Activated CD8-positive, alpha-beta T cell treated with anti-CD3 and anti-CD28 coated beads, Interleukin-2, amount 10 ng/mL, durations not matched to agents 7 days and 5 days (primary cell): Measurements from ENCODE around the gene ACTA1. TPM values are rescaled to one million over a fixed set of nuclear protein-coding genes. Genes with fewer than 3 reads are reported as not detected.
"Not testable (repeated sequence)": the region's sequence is repeated elsewhere in the genome, so short reads cannot be mapped to it uniquely, and the experiment has no call there.

Experiments
- ATAC-seq: fragments of 150-1000 bp; cut with Tn5 transposase; one replicate; pipeline ENCODE4 v1.10.0; 2021; ENCODE audit warnings: moderate library complexity
- CTCF ChIA-PET: fragments of 350-600 bp; sonication (Branson Sonifier 250); formaldehyde crosslinking; loops from one replicate; lab custom pipeline; 2021; ENCODE audit warnings: antibody characterized with exemption; lab: Charles Lee
- POLR2A ChIA-PET: fragments of 350-600 bp; sonication (Branson Sonifier 250); formaldehyde crosslinking; loops from one replicate; lab custom pipeline; 2021; ENCODE audit warnings: antibody characterized with exemption; lab: Charles Lee
- DNase-seq: peaks from one replicate; pipeline ENCODE4 v3.0.0-alpha.2; 2020
- H3K27ac Mint-ChIP-seq: one replicate; pipeline ENCODE4 v1.8.0; 2021; ENCODE audit warnings: mild to moderate bottlenecking, mixed read lengths
- H3K27me3 Mint-ChIP-seq: one replicate; pipeline ENCODE4 v1.8.0; 2021; ENCODE audit warnings: low read depth, mixed read lengths
- H3K36me3 Mint-ChIP-seq: one replicate; pipeline ENCODE4 v1.8.0; 2021; ENCODE audit warnings: low read depth, mixed read lengths
- H3K4me1 Mint-ChIP-seq: one replicate; pipeline ENCODE4 v1.8.0; 2021; ENCODE audit warnings: low read depth, mixed read lengths
- H3K4me3 Mint-ChIP-seq: one replicate; pipeline ENCODE4 v1.8.0; 2021; ENCODE audit warnings: mild to moderate bottlenecking, mixed read lengths
- H3K9me3 Mint-ChIP-seq: one replicate; pipeline ENCODE4 v1.8.0; 2022; ENCODE audit warnings: mixed read lengths; ENCODE audit not compliant: insufficient read depth
- total RNA-seq, 2 experiments: library from RNA; stranded (reverse); gene quantifications; one replicate each; pipeline ENCODE4 v1.2.3, GENCODE V29; 2021

The ACTA1 gene
- total RNA-seq: not detected

- Mint-ChIP-seq H3K4me1 (peaks cover 30% of the 10 kb centered on the region), H3K27ac (no peak within 1 kb of the TSS), H3K4me3 (no peak within 1 kb of the TSS), H3K9me3 (no peaks in the 10 kb centered on the region), H3K27me3 (peaks cover 63% of the 10 kb centered on the region), H3K36me3 (peaks cover 10% of the 10 kb centered on the region)
- ChIA-PET POLR2A (no interaction called here), CTCF (no interaction called here)
- no peak for DNase-seq
- no peak for ATAC-seq
These were observed at the start of gene ACTA1 for GRCh38 chr1:229434005-229434640. Gene ACTA1 (minus strand): TSS chr1:229434094. CDS start chr1:229433115, 979 bp downstream.

DNA sequence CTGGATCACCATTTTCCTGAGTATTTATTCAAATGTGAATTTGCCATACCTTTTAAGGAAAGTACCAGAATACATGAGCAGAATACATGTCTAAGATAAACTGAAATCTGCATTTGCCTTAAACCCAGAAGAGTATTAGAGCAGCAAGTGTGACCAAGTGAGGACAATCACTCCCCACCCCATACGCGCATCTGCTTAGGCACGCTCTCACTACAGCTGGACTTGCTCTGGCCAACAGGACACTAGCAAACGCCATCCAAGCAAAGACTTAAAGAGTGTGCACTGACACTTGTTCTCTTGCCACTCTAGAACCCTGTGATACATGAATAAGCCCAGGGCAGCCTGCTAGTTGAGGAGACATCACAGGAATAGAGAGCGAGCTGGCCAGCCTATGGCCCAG, 48.6 kb upstream of the ACTA1 start:
- DNase-seq (no peak), ATAC-seq (no peak)
- ChIA-PET CTCF (interaction anchor here (0.7 to 11.2 kb wide), 26 partner anchors 9 to 353 kb away, joined by 3 to 164 read pairs (median 4); partner anchors contain the start of gene NUP133), POLR2A (interaction anchor here (2.3 kb wide), 1 partner anchor 25 kb away, joined by 6 read pairs; the partner anchor contains the start of gene NUP133)
- Mint-ChIP-seq H3K4me1 (peaks cover 9% of the 10 kb centered on the region), H3K36me3 (peaks cover 52% of the 10 kb centered on the region), H3K4me3 (no peak overlapping the region), H3K27ac (no peak overlapping the region), H3K27me3 (no peaks in the 10 kb centered on the region), H3K9me3 (no peaks in the 10 kb centered on the region)

GRCh38 chr1:229480495-229480894, 46.6 kb upstream of the ACTA1 start:
- no peak overlapping the region for H3K27ac Mint-ChIP-seq
- peaks cover 42% of the 10 kb centered on the region for H3K36me3 Mint-ChIP-seq
- DNase-seq (no peak), ATAC-seq (no peak)
- H3K4me3 Mint-ChIP-seq: no peak overlapping the region
- H3K4me1 Mint-ChIP-seq: peaks cover 9% of the 10 kb centered on the region
- no peaks in the 10 kb centered on the region for H3K27me3 Mint-ChIP-seq
- CTCF ChIA-PET: interaction anchor here (11.2 kb wide), 1 partner anchor 223 kb away, joined by 164 read pairs; no protein-coding TSS in a partner anchor
- POLR2A ChIA-PET: interaction anchor here (0.6 kb wide), 1 partner anchor 17 kb away, joined by 3 read pairs; no protein-coding TSS in a partner anchor
- H3K9me3 Mint-ChIP-seq: no peaks in the 10 kb centered on the region

- no peak overlapping the region for H3K4me3 Mint-ChIP-seq
- ChIA-PET POLR2A (interaction anchor here (0.6 kb wide), 1 partner anchor 17 kb away, joined by 3 read pairs; no protein-coding TSS in a partner anchor), CTCF (interaction anchor here (11.2 kb wide), 1 partner anchor 223 kb away, joined by 164 read pairs; no protein-coding TSS in a partner anchor)
- H3K4me1 Mint-ChIP-seq: peaks cover 9% of the 10 kb centered on the region
- no peaks in the 10 kb centered on the region for H3K9me3 Mint-ChIP-seq
- H3K27me3 Mint-ChIP-seq: no peaks in the 10 kb centered on the region
- DNase-seq (no peak), ATAC-seq (no peak)
- H3K27ac Mint-ChIP-seq: peak overlapping the region; percentile 4
- peaks cover 41% of the 10 kb centered on the region for H3K36me3 Mint-ChIP-seq
These were observed 45.9 kb upstream of the ACTA1 start for GRCh38 chr1:229479660-229480399.

GRCh38 chr1:229478852-229479251, 45.0 kb upstream of the ACTA1 start:
- ATAC-seq (no peak), DNase-seq (no peak)
- Mint-ChIP-seq H3K4me3 (no peak overlapping the region), H3K36me3 (peaks cover 45% of the 10 kb centered on the region), H3K9me3 (no peaks in the 10 kb centered on the region), H3K4me1 (peaks cover 9% of the 10 kb centered on the region), H3K27me3 (no peaks in the 10 kb centered on the region), H3K27ac (no peak overlapping the region)
- ChIA-PET CTCF (interaction anchor here (11.2 kb wide), 1 partner anchor 222 kb away, joined by 164 read pairs; no protein-coding TSS in a partner anchor), POLR2A (no interaction called here)

DNA sequence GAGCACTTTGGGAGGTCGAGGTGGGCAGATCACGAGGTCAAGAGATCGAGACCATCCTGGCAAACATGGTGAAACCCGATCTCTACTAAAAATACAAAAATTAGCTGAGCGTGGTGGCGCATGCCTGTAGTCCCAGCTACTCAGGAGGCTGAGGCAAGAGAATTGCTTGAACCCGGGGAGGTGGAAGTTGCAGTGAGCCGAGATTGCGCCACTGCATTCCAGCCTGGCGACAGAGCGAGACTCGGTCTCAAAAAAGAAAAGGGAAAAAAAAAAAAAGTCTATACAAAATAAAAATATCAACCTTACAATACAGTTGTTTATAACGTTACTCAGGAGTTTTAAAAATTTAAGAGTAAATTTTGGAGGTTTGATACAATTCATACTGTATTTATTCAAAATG, 42.0 kb upstream of the ACTA1 start:
- POLR2A ChIA-PET, DNase-seq, H3K27me3 Mint-ChIP-seq, H3K27ac Mint-ChIP-seq, ATAC-seq, H3K9me3 Mint-ChIP-seq, H3K4me1 Mint-ChIP-seq, H3K4me3 Mint-ChIP-seq: not testable (repeated sequence)
- peaks cover 40% of the 10 kb centered on the region for H3K36me3 Mint-ChIP-seq
- CTCF ChIA-PET: interaction anchor here (0.8 to 3.0 kb wide), 2 partner anchors 28 to 217 kb away, joined by 3 to 10 read pairs; no protein-coding TSS in a partner anchor

DNA sequence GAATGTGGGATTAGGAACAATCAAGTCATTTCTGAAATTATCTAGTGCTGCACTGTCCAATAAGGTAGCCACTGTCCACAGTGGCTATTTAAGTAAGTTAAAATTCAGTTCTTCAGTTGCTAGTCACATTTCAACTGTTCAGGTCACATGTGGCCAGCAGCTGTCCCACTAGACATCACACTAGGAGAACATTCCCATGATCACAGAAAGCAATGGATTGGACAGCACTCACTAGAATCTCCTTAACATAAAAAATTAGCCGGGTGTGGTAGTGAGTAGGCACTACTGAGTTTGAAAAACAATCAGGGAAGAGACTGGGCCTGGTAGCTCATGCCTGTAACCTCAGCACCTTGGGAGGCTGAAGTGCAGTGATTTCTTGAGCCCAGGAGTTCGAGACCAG, 40.6 kb upstream of the ACTA1 start:
- H3K27me3 Mint-ChIP-seq: no peaks in the 10 kb centered on the region
- ChIA-PET POLR2A (no interaction called here), CTCF (no interaction called here)
- peaks cover 42% of the 10 kb centered on the region for H3K36me3 Mint-ChIP-seq
- no peak overlapping the region for H3K4me3 Mint-ChIP-seq
- no peaks in the 10 kb centered on the region for H3K9me3 Mint-ChIP-seq
- ATAC-seq: no peak
- H3K27ac Mint-ChIP-seq: no peak overlapping the region
- DNase-seq: no peak
- peaks cover 2% of the 10 kb centered on the region for H3K4me1 Mint-ChIP-seq

DNA sequence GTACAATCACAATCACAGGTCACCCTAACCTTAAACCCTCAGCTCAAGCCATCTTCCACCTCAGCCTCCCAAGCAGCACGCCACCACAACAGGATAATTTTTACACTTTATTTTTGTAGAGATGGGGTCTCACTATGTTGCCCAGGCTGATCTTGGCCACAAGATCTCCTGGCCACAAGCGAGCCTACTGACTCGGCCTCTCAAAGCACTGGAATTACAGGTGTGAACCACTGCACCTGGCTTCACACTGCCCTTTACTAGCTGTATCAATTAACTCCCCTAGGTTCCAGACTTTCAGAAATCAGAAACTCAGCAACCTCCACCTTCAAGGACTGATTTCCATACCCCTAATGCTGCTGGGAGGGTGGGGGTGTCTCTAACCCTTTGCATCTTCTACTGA, 37.3 kb upstream of the ACTA1 start:
- Mint-ChIP-seq H3K27me3 (no peaks in the 10 kb centered on the region), H3K4me1 (no peaks in the 10 kb centered on the region), H3K4me3 (no peak overlapping the region), H3K9me3 (no peaks in the 10 kb centered on the region), H3K27ac (no peak overlapping the region), H3K36me3 (peaks cover 50% of the 10 kb centered on the region)
- POLR2A ChIA-PET: no interaction called here
- CTCF ChIA-PET: interaction anchor here (0.8 kb wide), 1 partner anchor 213 kb away, joined by 3 read pairs; no protein-coding TSS in a partner anchor
- ATAC-seq (no peak), DNase-seq (no peak)

GRCh38 chr1:229470406-229471043, 36.6 kb upstream of the ACTA1 start:
- ChIA-PET POLR2A (no interaction called here), CTCF (interaction anchor here (0.8 kb wide), 1 partner anchor 212 kb away, joined by 3 read pairs; no protein-coding TSS in a partner anchor)
- Mint-ChIP-seq H3K9me3 (no peaks in the 10 kb centered on the region), H3K36me3 (peaks cover 53% of the 10 kb centered on the region), H3K4me3 (no peak overlapping the region), H3K27me3 (no peaks in the 10 kb centered on the region), H3K27ac (no peak overlapping the region), H3K4me1 (no peaks in the 10 kb centered on the region)
- DNase-seq (no peak), ATAC-seq (no peak)

- no peaks in the 10 kb centered on the region for H3K9me3 Mint-ChIP-seq
- H3K27ac Mint-ChIP-seq: no peak overlapping the region
- ChIA-PET POLR2A (no interaction called here), CTCF (interaction anchor here (2.8 to 3.2 kb wide), 2 partner anchors 15 to 208 kb away, joined by 13 to 16 read pairs; no protein-coding TSS in a partner anchor)
- H3K4me1 Mint-ChIP-seq: no peaks in the 10 kb centered on the region
- DNase-seq (no peak), ATAC-seq (no peak)
- H3K36me3 Mint-ChIP-seq: peaks cover 67% of the 10 kb centered on the region
- H3K4me3 Mint-ChIP-seq: no peak overlapping the region
- no peaks in the 10 kb centered on the region for H3K27me3 Mint-ChIP-seq
These were observed 33.0 kb upstream of the ACTA1 start for GRCh38 chr1:229466887-229467286.

DNA sequence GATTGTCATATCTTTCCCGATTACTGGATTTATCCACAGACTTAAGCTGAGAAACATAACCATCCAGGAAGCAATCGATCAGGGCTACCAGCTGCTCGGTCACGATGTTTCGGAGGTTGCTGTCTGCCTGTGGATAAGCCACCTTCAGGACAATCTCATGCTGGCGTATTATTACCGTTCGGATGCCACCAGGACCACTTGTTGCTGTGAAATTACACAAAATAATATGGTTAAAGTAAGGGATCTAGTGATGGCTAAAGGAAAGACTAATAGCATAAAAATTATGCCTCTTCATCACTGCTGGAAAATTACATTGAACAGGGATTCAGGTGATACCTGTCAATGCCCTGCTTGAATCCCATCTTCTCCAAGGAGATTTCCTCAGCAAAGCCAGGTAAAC, 30.8 kb upstream of the ACTA1 start:
- ATAC-seq: no peak
- no peak overlapping the region for H3K27ac Mint-ChIP-seq
- no peaks in the 10 kb centered on the region for H3K9me3 Mint-ChIP-seq
- POLR2A ChIA-PET: no interaction called here
- H3K27me3 Mint-ChIP-seq: no peaks in the 10 kb centered on the region
- H3K4me3 Mint-ChIP-seq: no peak overlapping the region
- peaks cover 67% of the 10 kb centered on the region for H3K36me3 Mint-ChIP-seq
- no peaks in the 10 kb centered on the region for H3K4me1 Mint-ChIP-seq
- CTCF ChIA-PET: no interaction called here
- no peak for DNase-seq
